Left lung (tissue), 10 donors: ENCODE results near the gene ABCC10. TPM values are rescaled to one million over a fixed set of nuclear protein-coding genes. Genes with fewer than 3 reads are reported as not detected.

Experiments used
- ATAC-seq: fragments of 200-7000 bp; cut with Tn5 transposase; one replicate; pipeline ENCODE4 v1.9.1; 2020; ENCODE audit warnings: moderate library complexity
- DNase-seq, 4 donors: peaks; one replicate each; pipeline ENCODE4 v3.0.0-alpha.2; 2013 to 2020
- H3K27ac ChIP-seq, 2 donors: fragments of 200-600 bp; sonication (generic) in 1 of 2; one replicate each; pipeline versions ENCODE4 v1.5.0 to v1.8.0; 2020 to 2021
- H3K27me3 ChIP-seq, 2 donors: fragments of 200-600 bp; sonication (generic) in 1 of 2; one replicate each; pipeline versions ENCODE4 v1.5.0 to v1.8.0; 2020 to 2021
- H3K36me3 ChIP-seq, 2 donors: fragments of 200-600 bp; sonication (generic) in 1 of 2; one replicate each; pipeline versions ENCODE4 v1.5.0 to v1.8.0; 2020 to 2021
- H3K4me1 ChIP-seq, 2 donors: fragments of 200-600 bp; one replicate each; pipeline ENCODE4 v1.8.0; 2021
- H3K4me3 ChIP-seq, 2 donors: fragments of 200-600 bp; sonication (generic) in 1 of 2; one replicate each; pipeline versions ENCODE4 v1.5.0 to v1.8.0; 2020 to 2021; ENCODE audit warnings: mild to moderate bottlenecking in 1 of 2
- H3K9me3 ChIP-seq, 2 donors: fragments of 200-600 bp; sonication (generic) in 1 of 2; one replicate each; pipeline versions ENCODE4 v1.5.0 to v1.8.0; 2020 to 2021
- intact Hi-C, 2 donors: fragments of 100-400 bp; cut with DNase I; formaldehyde crosslinking; loops; one replicate each; pipeline versions ENCODE4 v1.11.2 to v1.14.2; 2022
- polyA plus RNA-seq, 6 donors: library from polyadenylated mRNA; unstranded; fragments of 120-200 nt; gene quantifications; one replicate each; pipeline ENCODE4 v1.2.1, GENCODE V29; 2013; ENCODE audit not compliant: insufficient read length in 6 of 6
- total RNA-seq, 2 donors: library from RNA; stranded (reverse); fragmentation: NEBNext Ultra II Directional; extraction: Animal tissue kit (Norgen Biotek cat#: 25700); gene quantifications; one replicate each; pipeline ENCODE4 v1.2.1, GENCODE V29; 2021
- TF ChIP-seq, protein P1 (sequence below), 2 donors: fragments of 200-600 bp; sonication (generic) in 1 of 2; IDR thresholded peaks; one replicate each; pipeline versions ENCODE4 v1.5.0 to v1.8.0; 2021; ENCODE audit warnings: antibody characterized with exemption in 2 of 2
- donor health status: DM: no; HTN: yes; CAD: no.
- donor health status: DM: no; HTN: no; CAD: no.

The ABCC10 gene
- total and polyA plus RNA-seq, 8 donors, result 19.7 to 43.8 (median 30.0) TPM

DNA sequence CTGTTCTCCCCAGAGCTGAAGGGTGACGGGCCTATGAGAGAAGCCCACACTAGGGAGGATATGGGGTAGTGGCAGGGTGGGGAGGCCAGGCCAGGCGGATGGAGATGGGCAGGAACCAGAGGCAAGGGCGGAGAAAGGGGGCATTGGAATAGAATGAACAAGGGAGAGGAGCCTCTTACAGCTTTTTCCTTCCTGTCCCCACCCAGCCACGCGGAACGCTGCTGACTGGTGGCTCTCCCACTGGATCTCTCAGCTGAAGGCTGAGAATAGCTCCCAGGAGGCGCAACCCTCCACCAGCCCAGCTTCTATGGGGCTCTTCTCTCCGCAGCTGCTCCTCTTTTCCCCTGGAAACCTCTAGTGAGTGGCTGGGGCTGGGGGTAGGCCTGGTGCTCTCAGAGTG, 17.2 kb downstream of the ABCC10 start:
- no peak for DNase-seq
- no peak for ATAC-seq
- Histone ChIP-seq H3K4me1 (no peaks in the 10 kb centered on the region), H3K9me3 (no peaks in the 10 kb centered on the region), H3K27ac (no peak overlapping the region), H3K4me3 (no peak overlapping the region), H3K27me3 (no peaks in the 10 kb centered on the region), H3K36me3 (peaks cover 0 to 100% of the 10 kb centered on the region in 2 donors)
- intact Hi-C loops, result no loop called here
- TF ChIP-seq, protein P1, sequence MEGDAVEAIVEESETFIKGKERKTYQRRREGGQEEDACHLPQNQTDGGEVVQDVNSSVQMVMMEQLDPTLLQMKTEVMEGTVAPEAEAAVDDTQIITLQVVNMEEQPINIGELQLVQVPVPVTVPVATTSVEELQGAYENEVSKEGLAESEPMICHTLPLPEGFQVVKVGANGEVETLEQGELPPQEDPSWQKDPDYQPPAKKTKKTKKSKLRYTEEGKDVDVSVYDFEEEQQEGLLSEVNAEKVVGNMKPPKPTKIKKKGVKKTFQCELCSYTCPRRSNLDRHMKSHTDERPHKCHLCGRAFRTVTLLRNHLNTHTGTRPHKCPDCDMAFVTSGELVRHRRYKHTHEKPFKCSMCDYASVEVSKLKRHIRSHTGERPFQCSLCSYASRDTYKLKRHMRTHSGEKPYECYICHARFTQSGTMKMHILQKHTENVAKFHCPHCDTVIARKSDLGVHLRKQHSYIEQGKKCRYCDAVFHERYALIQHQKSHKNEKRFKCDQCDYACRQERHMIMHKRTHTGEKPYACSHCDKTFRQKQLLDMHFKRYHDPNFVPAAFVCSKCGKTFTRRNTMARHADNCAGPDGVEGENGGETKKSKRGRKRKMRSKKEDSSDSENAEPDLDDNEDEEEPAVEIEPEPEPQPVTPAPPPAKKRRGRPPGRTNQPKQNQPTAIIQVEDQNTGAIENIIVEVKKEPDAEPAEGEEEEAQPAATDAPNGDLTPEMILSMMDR (IDR thresholded peaks at IDR 0.05), result no peak

DNA sequence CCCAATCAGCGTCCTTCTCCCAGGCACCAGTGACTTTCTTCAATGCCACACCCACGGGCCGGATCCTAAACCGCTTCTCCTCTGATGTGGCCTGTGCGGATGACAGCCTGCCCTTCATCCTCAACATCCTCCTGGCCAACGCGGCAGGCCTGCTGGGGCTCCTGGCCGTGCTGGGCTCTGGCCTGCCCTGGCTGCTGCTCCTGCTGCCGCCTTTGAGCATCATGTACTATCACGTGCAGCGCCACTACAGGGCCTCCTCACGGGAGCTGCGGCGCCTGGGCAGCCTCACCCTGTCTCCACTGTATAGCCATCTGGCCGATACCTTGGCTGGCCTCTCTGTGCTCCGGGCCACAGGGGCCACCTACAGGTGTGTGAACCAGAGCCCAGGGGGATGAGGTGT, 18.2 kb downstream of the ABCC10 start:
- DNase-seq (no peak), ATAC-seq (no peak)
- H3K4me3 ChIP-seq, result no peak overlapping the region
- no peak overlapping the region for H3K27ac ChIP-seq
- intact Hi-C loops, result no loop called here
- H3K9me3 ChIP-seq, result no peaks in the 10 kb centered on the region
- no peaks in the 10 kb centered on the region for H3K4me1 ChIP-seq
- peaks cover 0 to 100% of the 10 kb centered on the region in 2 donors for H3K36me3 ChIP-seq
- TF ChIP-seq, protein P1 (IDR thresholded peaks at IDR 0.05), result no peak
- H3K27me3 ChIP-seq, result no peaks in the 10 kb centered on the region

DNA sequence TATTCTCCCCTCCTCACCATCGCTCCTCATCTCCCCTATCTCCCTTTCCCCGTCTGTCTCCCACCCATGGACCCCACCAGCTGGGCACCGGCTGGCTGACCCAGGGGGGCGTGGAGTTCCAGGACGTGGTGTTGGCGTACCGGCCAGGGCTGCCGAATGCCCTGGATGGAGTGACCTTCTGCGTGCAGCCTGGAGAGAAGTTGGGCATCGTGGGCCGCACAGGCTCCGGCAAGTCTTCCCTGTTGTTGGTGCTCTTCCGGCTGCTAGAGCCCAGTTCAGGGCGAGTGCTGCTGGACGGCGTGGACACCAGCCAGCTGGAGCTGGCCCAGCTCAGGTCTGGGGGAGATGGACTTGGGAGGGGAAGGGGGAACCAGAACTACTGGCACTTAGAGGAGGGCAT, 20.3 kb downstream of the ABCC10 start:
- intact Hi-C loops, result no loop called here
- no peak for DNase-seq
- no peaks in the 10 kb centered on the region for H3K9me3 ChIP-seq

DNA sequence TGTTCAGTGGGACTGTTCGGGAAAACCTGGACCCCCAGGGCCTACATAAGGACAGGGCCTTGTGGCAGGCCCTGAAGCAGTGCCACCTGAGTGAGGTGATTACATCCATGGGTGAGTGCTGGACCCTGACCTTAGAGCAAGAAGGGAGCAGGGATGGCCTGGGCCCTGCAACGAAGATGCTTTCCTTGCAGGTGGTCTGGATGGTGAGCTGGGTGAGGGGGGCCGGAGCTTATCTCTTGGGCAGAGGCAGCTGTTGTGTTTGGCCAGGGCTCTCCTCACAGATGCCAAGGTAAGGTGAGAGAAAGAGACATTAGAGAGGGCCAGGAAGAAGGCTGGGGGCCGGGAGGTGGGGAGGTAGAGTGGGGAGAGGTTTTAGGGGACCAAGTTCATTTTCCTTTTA, 21.6 kb downstream of the ABCC10 start:
- Histone ChIP-seq H3K4me3 (no peak overlapping the region), H3K9me3 (no peaks in the 10 kb centered on the region), H3K27ac (no peak overlapping the region), H3K4me1 (no peaks in the 10 kb centered on the region), H3K36me3 (peaks cover 0 to 96% of the 10 kb centered on the region in 2 donors), H3K27me3 (no peaks in the 10 kb centered on the region)
- no peak for ATAC-seq
- TF ChIP-seq, protein P1 (IDR thresholded peaks at IDR 0.05), result no peak
- intact Hi-C loops, result no loop called here
- DNase-seq, result no peak

More for the DNA sequence above, 20.3 kb downstream of the ABCC10 start:
- H3K27me3 ChIP-seq, result no peaks in the 10 kb centered on the region
- TF ChIP-seq, protein P1 (IDR thresholded peaks at IDR 0.05), result no peak
- no peak for ATAC-seq
- no peaks in the 10 kb centered on the region for H3K4me1 ChIP-seq
- peaks cover 0 to 100% of the 10 kb centered on the region in 2 donors for H3K36me3 ChIP-seq
- H3K27ac ChIP-seq, result no peak overlapping the region
- no peak overlapping the region for H3K4me3 ChIP-seq

DNA sequence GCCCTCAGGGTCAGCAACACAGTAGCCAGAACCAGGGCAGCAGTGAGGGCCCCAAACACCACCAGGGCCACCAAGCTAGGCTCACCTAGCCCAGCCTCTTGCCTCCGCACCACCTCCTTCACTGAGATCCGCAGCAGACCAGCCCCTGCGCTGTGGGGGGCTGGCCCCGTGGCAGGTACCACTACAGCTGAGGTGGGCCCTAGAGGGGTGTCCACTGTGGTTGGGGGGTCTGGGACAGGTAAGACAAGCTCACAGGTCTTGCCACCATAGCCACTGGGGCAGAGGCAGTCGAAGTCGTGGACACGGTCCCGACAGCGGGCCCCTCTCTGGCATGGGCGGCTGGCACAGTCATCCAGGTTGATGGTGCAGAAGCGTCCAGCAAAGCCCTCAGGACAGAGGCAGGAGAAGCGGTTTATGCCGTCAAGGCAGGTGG, 23.4 kb downstream of the ABCC10 start:
- Histone ChIP-seq H3K4me3 (no peak overlapping the region), H3K9me3 (no peaks in the 10 kb centered on the region), H3K4me1 (peaks cover 0 to 17% of the 10 kb centered on the region in 2 donors), H3K36me3 (peaks cover 0 to 78% of the 10 kb centered on the region in 2 donors), H3K27me3 (peaks cover 0 to 16% of the 10 kb centered on the region in 2 donors), H3K27ac (no peak overlapping the region)
- intact Hi-C loops, result loop anchor here (5.0 to 10.0 kb wide), 2 partner anchors 54 to 57 kb away; no protein-coding TSS in a partner anchor
- ATAC-seq (no peak), DNase-seq (no peak)
- TF ChIP-seq, protein P1 (IDR thresholded peaks at IDR 0.05), result no peak
